ENCODE measurements around the gene IGFBP2. TPM values are rescaled to one million over a fixed set of nuclear protein-coding genes. Genes with fewer than 3 reads are reported as not detected.

The IGFBP2 gene
- total RNA-seq, 1 experiment from 2014 or later = 54.8 TPM

GRCh38 chr2:216590780-216591179, 42.4 kb upstream of the IGFBP2 start:
- intact Hi-C loops (cut with micrococcal nuclease; ENCODE audit: unreplicated experiment) (no loop called here), in situ Hi-C loops (cut with HindIII; ENCODE audit: low pct_unique_long_range_greater_than_20kb, low sequenced_read_pairs) (no loop called here)
- ChIA-PET CTCF (no interaction called here), POLR2A (no interaction called here)
- Histone ChIP-seq H3K27ac (ENCODE audit: low read length) (no peak overlapping the region), H3K27me3 (ENCODE audit: control insufficient read depth, insufficient read depth, low read length) (peaks cover 5% of the 10 kb centered on the region), H3K9me3 (ENCODE audit: control insufficient read depth, insufficient read depth, low read depth, low read length) (no peaks in the 10 kb centered on the region), H3K4me1 (ENCODE audit: control insufficient read depth, insufficient read depth, low read length) (no peaks in the 10 kb centered on the region), H3K36me3 (ENCODE audit: control insufficient read depth, insufficient read depth, low read length) (no peaks in the 10 kb centered on the region), H3K4me3 (ENCODE audit: low read depth in 2 of 2, low read length in 2 of 2) (no peak overlapping the region)
- ATAC-seq (no peak), DNase-seq (ENCODE audit: low read depth, low spot score) (no peak)
- TF ChIP-seq CTCF (IDR thresholded peaks at IDR 0.05) (no peak), TCF7L2 (IDR thresholded peaks at IDR 0.05; ENCODE audit: low read depth, low read length) (no peak), REST (IDR thresholded peaks at IDR 0.05; ENCODE audit: insufficient read depth in 1 of 2, low read depth in 2 of 2, low read length in 1 of 2) (no peak), POLR2AphosphoS5 (IDR thresholded peaks at IDR 0.05; ENCODE audit: low read depth, low read length) (no peak), SIN3A (IDR thresholded peaks at IDR 0.05; ENCODE audit: borderline replicate concordance, insufficient read depth, low read depth, low read length) (no peak)
- BruUV-seq (replicated peaks) = no TSS peak

GRCh38 chr2:216591480-216591879, 41.7 kb upstream of the IGFBP2 start:
- ChIA-PET CTCF (no interaction called here), POLR2A (no interaction called here)
- TF ChIP-seq SIN3A (IDR thresholded peaks at IDR 0.05; ENCODE audit: borderline replicate concordance, insufficient read depth, low read depth, low read length) = no peak
- no peak for TF ChIP-seq REST (IDR thresholded peaks at IDR 0.05; ENCODE audit: insufficient read depth in 1 of 2, low read depth in 2 of 2, low read length in 1 of 2)
- TF ChIP-seq CTCF (IDR thresholded peaks at IDR 0.05) = no peak
- no peak for TF ChIP-seq TCF7L2 (IDR thresholded peaks at IDR 0.05; ENCODE audit: low read depth, low read length)
- TF ChIP-seq POLR2AphosphoS5 (IDR thresholded peaks at IDR 0.05; ENCODE audit: low read depth, low read length) = no peak
- Histone ChIP-seq H3K27ac (ENCODE audit: low read length) (no peak overlapping the region), H3K27me3 (ENCODE audit: control insufficient read depth, insufficient read depth, low read length) (peaks cover 5% of the 10 kb centered on the region), H3K36me3 (ENCODE audit: control insufficient read depth, insufficient read depth, low read length) (no peaks in the 10 kb centered on the region), H3K4me3 (ENCODE audit: low read depth in 2 of 2, low read length in 2 of 2) (no peak overlapping the region), H3K9me3 (ENCODE audit: control insufficient read depth, insufficient read depth, low read depth, low read length) (no peaks in the 10 kb centered on the region), H3K4me1 (ENCODE audit: control insufficient read depth, insufficient read depth, low read length) (no peaks in the 10 kb centered on the region)
- in situ Hi-C loops (cut with HindIII; ENCODE audit: low pct_unique_long_range_greater_than_20kb, low sequenced_read_pairs) = no loop called here
- intact Hi-C loops (cut with micrococcal nuclease; ENCODE audit: unreplicated experiment) = no loop called here
- ATAC-seq (no peak), DNase-seq (ENCODE audit: low read depth, low spot score) (no peak)
- BruUV-seq (replicated peaks) = no TSS peak
